Midbrain (tissue), 1 donor: Measurements from ENCODE around the gene SERTAD1.

Source experiments
- DNase-seq: peaks from one replicate; lab custom pipeline; 2025; lab: John Stamatoyannopoulos, UW

The SERTAD1 gene

DNA sequence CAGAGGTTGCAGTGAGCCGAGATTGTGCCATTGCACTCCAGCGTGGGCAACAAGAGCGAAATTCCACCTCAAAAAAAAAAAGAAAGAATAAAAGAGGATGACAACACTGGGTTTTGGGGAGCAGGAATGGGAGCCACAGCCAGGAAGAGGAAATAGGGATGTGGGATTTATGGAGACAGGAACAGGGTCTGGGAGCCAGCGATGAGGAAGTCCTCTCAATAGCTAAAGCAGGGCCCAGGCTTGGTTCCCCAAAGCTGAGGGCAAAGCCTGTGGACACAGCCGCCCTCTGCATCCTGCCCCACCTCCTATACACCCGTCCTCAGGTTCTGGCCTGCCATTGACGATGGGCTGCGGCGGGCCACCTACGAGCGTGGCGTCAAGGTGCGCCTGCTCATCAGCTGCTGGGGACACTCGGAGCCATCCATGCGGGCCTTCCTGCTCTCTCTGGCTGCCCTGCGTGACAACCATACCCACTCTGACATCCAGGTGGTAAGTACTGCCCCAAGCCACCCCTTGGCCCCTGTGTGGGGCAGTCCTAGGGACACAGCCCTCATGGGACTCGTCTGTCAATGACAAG lies 49.4 kb downstream of the SERTAD1 start:
- no peak for DNase-seq

- DNase-seq: no peak
Measured at GRCh38 chr19:40374084-40374483, 51.7 kb downstream of the SERTAD1 start.

DNA sequence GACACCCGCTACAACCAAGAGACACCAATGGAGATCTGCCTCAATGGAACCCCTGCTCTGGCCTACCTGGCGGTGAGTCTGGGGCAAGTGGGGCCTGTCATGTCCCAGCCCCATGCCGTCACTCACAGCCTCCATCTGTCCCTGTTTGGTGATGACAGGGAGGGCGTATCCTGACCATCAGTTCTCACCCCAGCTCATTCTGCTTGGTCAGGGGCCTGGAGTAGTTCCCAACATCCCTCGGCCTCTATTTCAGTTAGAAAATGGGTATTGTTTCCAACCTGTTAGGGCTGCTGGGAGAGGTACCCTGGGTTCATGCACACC lies 54.0 kb downstream of the SERTAD1 start:
- DNase-seq: no peak
